GM21717 (cell line): Measurements from ENCODE around the gene PRICKLE2.

ENCODE experiments used
- ATAC-seq: cut with Tn5 transposase; IDR thresholded peaks from one replicate; pipeline ENCODE4 v1.9.1; 2021; ENCODE audit warnings: mild to moderate bottlenecking, moderate library complexity; ENCODE audit not compliant: unreplicated experiment

Gene PRICKLE2

DNA sequence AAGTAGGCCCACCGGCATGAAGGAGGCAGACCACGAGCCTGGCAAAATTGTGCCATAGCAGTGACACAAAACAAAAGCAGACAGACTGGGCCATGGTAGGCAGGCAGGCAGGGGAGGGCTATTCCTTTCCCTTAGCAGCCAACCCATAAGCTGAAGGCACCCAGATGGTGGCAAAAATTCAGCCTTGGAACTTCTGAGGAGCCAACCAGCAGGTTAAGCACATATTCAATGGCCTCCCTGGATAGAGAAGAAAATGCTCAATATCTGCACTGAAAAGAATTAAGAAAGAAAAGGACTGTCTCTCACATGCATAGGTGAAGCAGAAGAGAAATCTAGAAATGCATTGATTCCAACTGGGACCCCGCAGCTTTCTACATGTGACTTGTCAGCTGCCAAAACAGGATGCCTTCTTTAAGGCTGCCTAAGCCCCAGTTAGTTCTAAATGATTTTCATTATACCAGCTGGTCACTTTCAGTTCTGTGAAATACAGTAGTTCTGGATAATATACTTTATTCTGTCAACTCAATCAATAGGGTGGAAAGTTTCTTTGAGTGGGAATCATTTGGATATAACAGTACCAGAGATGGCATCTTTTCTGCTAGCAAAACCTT, 2.7 kb downstream of the PRICKLE2 start:
- no peak for ATAC-seq

DNA sequence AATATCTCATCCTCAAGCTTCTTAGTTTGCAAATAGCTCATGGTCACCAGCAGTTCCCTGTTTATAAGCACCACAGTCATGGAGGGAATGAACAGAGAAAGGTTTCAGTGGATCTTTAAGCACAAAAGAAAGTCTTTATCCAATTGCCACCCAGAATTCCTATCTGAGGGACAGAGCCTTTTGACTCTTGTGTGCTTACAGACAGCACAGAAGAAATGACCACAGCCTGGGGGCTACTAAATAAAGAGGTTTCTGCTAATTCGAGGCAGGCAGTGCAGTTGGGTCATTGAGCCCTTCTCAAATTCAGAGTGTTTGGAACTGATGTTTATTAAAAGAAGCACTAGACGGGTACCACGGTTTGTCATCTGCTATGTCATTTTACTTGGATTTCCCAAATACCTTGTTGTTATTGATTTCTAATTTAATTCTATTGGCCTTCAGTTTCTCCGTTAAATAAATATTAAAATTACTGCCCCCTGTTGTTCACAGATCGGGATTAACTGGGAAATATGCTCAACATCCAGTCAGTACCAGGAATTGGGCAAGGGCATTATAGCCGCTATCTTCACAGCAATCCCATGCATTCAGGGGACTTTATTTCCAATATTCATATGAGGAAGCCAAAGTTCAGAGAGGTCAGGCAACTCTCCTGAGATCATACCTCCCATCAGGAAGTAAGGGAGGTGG, 3.6 kb downstream of the PRICKLE2 start:
- no peak for ATAC-seq

DNA sequence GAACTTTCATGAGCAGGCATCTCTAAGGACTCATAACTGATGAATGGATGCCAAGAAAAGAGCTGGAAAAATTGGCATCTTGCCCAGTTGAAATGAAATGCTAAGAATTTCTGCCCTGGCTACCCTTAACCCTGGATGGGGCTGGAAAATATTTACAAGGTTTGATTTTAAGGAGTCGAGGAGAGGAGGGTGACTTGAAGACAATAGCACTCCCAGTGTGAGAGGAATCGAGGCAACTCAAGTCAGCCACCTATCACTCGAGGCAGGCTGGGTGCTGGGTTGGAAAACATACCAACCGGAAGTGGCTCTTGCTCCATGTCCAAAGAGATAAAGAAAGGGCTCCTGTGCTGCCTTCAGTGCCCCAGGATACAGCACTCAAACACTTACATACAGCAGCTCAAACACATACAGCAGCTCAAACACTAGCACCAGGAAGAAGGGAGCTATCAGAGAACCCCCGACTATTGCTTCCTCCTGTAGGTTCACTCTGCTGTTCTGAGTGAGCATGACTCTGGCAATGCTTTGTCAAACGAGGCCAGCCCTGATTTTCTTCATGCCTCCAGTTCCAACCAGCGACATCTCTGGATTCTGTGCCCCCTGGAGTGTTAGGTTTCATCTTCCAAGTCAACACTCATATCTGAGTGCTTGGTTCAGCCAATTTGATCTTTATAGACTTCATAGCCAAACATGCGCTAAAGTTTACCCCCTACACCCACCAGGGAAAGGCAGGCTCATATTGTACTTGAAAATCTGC, 4.9 kb downstream of the PRICKLE2 start:
- ATAC-seq: no peak

DNA sequence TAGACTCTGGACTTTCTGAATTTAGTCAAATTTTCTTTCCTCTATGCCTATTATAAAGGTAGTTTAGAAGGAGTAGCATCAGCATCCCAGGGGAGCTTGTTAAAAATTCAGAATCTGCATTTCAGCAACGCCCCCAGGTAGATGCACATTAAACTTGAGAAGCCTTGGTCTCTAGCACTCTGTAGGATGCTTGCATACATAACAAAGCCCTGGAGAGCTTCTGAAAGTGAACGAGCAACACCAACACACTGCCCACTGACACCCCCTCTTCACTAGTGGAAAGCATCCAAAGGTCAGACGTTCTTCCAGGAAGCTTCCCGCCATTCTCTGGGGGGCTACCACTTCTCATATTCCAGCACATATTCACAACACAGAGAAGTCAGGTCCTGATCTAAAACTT, 6.5 kb downstream of the PRICKLE2 start:
- no peak for ATAC-seq

DNA sequence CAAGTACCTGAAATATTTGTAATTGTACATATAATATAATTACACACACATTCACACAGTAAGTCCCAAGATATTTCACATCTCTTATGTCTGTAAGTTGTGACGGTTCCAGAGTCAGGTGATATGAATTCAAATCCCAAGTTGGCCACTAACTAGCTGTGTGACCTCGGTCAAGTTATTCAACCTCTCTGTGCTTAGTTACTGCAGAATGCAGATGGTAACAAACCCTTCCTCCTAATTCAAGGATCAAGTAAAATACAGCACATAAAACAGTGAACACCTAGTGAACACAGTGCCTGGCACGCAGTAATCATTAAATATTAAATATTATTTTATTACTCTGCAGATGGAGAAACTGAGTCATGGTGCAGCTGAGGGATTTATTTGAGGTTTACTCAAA, 6.9 kb downstream of the PRICKLE2 start:
- ATAC-seq: no peak

DNA sequence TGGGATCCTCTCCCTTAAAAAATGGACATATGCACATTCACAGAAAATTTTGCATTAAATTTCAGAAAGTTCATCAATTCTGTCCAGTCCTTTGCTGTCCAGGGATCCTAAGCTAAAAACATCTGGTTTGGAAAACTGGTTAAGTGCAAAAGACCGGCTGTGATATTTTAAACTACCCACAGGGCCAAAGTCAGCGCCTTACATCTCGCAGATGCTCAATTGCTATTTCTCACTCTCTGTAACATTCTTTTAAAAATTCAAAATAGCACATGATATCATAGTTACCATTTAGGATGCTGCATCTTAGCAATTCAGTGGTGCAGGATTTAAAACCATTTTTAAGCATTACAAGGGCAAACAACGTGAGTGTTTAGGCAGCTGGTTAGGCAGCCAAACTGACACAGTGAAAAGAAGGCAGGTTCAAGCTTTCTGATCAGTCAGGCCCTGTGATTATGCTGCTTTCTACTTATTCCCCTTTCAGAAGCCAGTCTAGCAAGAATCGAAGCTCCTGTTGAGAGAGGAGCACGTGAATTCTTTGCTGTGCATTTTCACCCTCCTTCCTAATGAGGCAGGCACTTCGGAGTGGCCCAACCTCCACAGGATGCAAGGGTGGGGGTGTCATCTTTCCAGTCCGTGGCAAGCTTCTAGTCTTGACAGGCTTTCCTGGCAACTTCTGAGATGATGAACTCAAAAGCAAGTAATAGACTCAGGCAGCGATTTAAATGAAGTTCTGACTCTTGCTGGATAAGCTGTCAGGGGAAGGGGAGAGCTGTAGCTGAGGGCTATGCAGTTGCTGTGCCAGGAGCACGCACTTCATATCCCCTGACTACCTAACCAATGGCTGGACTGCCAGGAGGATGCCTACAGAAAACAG, 8.8 kb downstream of the PRICKLE2 start:
- no peak for ATAC-seq

DNA sequence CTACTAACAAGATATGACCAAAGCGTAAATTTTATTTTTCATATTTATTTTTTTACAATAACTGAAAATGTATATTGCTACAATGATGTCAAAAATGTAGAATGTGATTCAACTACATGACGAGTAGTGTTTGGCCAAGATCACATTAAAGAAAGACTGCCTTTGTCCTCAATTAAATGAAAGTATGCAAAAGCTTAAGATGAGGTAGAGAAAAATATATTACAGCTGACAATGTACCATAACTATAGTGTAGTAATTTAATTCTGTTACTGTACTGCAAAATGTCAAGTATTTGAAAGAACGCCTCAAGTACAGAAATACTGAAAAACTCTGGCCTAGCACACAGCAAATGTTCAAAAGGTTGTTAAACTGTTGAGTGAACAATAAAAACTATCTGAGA, 9.7 kb downstream of the PRICKLE2 start:
- ATAC-seq: no peak

DNA sequence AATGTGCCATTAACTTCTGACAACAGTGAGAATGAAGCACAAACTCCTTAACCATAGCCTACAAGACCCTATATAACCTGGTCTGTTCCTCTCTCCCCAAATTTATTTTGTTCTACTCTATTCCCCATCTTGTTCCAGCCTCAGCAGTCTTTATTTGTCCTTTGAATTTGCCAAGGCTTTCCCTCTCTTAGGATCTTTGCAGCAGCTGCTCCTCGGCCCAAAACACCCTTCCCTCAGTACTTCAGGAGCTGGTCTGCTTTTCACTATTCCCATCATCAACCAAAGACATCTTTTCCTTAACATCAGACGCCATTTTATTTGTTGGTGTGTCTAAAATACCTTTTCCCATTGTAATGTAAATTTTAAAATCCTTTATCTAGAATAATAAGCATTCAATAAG, 10.2 kb downstream of the PRICKLE2 start:
- ATAC-seq: no peak

DNA sequence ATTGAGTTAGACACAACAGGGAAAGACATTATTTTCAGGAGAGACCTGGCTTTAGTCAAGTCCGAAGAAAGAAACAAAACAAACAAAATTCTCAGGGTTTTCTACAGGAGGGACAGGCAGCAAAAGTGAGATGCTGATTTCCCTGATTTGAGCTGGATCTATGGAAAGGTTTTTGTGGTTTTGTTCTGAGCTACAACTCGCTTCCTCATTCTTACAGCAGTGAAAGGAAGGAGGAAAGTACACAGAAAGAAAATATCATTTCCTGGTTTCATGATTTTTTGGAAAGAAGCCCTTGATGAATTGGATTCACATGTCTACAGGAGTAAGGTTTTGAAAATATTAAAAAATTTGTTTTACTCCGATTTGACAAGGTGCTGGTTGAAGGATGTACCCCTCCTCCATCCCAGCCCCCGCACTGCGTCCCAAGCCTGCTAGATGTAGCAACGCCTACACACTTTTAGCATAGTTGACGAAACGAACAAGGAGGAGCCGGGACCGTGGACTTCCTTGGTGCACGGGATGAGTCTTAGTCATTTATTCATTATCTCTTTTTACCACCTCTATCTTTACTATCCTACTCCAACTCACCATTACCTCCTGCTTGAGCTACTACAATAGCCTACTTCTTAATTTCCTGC, 10.8 kb downstream of the PRICKLE2 start:
- no peak for ATAC-seq

DNA sequence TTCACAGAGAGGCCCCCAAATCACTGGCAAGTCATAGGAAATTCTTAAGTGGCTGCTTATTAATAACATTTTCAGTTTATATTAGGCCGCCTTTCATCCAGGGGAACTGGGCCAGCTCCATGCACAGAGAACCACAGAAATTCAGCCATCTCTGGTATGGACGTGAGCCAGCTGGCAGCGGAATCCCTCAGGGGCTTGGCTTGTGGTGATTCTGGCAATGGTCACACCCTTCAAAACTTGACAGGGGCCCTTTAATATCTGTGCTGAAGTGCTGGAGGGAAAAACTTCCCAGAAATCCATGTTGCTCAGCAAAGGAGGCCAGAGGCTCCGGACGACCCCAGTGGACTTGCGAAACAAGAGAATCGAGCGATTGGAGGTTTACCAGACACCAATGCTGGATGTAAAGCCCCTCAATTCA, 11.3 kb downstream of the PRICKLE2 start:
- no peak for ATAC-seq

DNA sequence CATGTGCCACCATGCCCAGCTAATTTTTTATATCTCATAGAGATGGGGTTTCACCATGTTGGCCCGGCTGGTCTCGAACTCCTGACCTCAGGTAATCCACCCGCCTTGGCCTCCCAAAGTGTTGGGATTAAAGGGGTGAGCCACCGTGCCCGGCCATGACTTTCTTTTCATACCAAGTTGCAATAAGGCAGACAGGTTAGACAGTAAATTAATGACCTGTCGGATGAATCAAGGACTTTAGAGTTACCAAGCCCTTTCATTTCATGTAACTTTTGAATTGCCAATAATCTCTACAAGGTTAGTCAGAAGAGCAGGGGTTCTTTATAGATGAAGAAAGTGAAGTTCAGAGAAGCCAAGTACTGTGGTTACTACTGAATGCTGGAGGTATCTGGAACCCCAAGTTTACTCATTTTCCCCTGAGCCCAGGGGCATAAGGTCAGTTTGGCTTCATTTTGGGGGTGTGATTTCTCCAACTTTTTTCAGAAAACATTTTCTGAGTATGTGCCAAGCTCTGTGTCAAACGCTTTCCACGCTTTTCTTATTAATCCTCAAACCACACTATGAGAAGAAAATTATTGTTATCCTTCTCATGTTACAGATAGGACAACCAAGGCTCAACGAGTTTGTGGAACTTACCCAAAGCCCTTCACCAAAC, 11.9 kb downstream of the PRICKLE2 start:
- ATAC-seq: no peak

DNA sequence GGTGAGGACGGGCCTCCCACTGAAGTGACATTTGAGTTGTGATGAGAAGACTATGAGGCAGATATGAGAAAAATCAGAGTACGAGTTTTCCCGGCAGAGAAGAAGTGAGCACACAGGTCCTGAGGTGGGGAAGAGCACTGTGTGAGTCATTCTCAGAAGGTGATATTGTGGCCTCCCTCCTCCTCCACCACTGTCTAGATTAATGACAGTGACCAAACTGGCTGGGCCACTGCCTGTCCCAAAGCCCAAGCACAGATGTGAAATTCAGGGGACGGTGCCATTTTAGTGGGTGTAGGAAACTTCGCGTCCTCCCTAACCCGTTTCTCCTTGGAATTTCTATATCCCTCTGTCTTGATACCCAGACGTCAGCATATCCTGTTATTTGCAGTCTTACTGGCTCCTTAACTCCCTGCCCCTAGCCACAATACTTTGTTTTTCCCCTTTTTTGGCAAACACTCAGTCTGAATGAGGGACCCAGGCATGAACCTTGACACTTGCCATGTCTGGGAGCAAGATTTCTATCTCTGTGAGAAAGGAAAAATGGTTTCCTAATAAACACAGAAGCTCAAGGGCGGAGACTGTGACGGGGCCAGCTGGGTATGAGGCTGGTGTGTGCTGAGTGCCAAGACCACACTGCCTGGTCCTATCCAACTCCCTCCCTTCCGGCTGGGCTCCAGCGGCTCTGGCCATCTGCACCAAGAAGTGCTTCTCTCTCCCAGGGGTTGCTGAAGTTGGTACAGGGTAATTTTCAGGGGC, 15.2 kb downstream of the PRICKLE2 start:
- no peak for ATAC-seq

DNA sequence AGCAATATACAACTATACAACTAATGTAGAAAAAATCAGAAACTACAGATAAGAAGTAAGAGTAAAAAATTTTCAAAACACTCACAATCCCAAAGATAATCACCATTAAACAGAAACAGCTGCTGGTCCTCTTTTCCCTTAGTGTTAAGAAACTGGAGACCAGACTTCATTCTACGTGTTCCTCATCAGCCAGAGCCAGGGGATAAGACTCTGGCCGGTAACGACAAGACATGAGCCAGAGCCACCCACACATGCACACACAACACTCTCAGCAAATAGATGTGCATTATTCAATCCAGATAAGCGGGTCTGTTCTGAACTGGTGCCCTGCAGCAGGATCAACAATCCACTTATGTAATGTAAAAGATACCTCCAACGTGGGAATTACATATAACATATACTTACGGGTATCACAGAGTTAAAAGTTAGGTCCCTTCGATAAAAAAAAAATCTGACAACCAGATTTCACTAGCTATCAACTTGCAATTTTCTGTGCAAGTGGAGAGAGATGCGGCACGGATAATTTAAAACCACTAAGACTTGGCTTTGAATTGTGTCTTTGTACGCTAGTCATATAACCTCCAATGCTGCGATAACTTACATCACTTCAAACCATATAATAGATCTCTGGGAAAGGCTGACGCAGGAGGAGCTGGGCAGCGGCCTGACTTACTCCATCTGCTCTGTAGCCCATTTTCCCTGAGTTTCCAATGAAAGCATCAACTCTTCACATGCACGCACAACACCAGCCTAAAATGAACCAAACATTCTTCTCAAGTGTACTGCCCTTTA, 17.8 kb downstream of the PRICKLE2 start:
- no peak for ATAC-seq

DNA sequence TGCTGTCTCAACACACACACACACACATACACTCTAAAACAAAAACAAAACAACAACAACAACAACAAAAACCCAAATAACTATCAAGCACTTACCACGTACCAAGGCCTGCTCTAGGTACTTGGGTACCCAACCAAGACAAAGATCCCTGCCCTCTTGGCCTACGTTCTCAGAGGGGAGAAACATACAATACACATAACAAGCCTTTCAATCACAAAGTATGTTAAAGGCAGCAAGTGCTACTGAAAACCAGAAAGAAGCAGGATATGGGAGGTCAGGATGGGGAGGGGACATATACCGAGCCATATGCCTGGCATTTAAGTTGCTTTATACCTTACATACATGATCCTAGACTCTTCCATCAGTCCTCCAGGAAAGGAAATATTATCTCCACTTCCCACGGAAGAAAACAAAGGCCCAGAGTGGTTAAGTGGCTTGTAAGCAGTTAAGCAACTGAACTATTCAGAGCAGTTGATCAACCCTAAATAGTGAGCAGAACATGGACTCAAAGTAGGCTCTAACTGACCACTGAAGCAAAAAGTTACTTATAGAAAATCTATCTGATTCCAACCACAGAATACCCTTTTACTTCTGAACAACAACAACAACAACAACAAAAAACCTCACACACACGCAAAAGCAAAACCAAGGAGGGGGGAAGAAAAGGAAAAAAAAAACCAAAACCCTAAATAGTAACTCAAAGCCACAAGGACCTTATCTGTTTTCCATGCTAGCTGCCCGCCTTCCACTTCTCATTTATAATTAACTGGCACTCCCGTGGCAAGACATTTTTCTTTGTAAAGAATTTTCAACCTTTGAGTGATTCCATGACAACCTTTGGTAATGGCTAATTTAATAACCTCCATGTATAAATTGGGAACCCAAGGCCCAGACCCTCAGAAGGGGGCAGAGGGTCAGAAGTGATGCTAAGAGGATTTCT, 21.0 kb downstream of the PRICKLE2 start:
- no peak for ATAC-seq

DNA sequence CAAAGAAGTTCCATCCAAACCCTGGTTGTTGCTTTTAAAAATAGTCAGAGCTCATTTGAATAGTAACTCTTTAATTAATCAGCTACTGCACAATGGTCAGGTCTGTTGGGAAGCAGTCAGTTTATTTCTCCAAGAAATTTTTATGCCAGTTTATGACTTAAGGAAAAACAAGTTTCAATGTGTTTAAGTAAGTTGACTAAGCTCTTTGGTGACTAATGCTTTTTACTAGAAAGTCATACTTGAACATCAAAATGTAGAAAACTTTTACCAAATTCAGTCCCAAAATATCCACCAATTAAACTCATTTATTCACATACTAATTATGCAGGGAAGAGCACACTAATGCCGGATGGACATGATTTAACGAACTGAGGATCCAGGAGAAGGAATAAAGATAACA, 22.1 kb downstream of the PRICKLE2 start:
- ATAC-seq: no peak

DNA sequence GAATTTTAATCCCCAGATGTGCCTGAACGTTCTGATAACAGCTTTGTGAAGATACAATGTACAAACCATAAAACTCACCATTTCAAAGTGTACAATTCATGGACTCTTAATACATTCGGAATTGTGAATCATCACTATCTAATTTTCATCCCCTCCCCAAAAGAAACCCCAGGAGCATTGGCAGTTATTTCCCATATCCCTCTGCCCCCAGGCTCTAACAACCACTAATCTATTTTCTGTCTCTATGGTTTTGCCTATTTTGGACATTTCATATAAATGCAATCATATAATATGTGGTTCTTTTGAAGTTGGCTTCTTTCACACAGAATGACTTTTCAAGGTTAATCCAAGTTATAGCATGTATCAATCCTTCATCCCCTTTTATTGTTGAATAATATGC, 25.3 kb downstream of the PRICKLE2 start:
- ATAC-seq: no peak

DNA sequence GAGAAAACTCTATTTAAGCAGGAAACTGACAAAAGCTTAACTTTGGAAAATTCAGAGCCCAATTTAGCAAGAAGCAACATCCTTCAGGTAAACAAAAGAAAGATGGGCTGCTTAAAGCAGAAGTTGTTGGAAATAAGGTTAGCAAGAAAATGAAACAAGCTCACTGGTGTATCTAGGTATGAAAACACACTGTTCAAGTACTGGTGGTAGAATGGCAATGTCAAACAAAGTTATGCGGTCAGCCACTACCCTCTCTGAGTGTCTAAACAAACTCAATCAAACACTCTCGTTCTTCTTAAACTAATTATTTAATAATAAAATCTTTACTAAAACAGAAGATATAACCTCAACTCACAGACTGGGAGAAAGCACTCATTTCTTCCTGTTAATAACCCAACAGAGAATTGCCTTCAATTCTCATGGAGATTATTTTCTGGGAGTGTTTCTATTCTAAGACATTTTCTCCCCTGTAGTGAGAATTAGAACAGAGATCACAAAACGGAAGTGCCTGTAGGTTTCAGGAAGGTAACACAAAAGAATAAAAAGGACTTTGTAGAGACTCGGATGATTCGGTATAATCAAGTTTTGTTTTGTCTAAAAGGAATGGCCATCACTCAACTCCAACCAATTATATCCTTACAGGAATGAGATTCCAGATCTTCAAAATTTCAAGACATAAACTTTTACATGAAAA, 28.9 kb downstream of the PRICKLE2 start:
- no peak for ATAC-seq
